Right forelimb (tissue), 1 donor: Measurements from ENCODE around the gene NHSL1.
A peak's percentile ranks its signal among the peaks of the same experiment; 100 is the strongest.

Experiments
- DNase-seq: peaks from one replicate; pipeline ENCODE4 v3.0.0-alpha.2; 2018

NHSL1 gene

GRCh38 chr6:138494312-138494711 is 5.0 kb downstream of the NHSL1 start:
- DNase-seq = no peak

- peak; percentile 62 for DNase-seq
Measured at GRCh38 chr6:138493413-138493812, 5.9 kb downstream of the NHSL1 start.

- DNase-seq = no peak
Measured at GRCh38 chr6:138492871-138493270, 6.4 kb downstream of the NHSL1 start.

GRCh38 chr6:138492113-138492512 is 7.2 kb downstream of the NHSL1 start:
- DNase-seq = no peak

- no peak for DNase-seq
Measured at GRCh38 chr6:138491017-138491416, 8.3 kb downstream of the NHSL1 start.

- DNase-seq = no peak
Measured at GRCh38 chr6:138489846-138490245, 9.4 kb downstream of the NHSL1 start.

GRCh38 chr6:138487102-138487604 is 12.1 kb downstream of the NHSL1 start:
- no peak for DNase-seq

- DNase-seq = no peak
Measured at GRCh38 chr6:138486249-138487101, 12.8 kb downstream of the NHSL1 start.

GRCh38 chr6:138485586-138486248 is 13.6 kb downstream of the NHSL1 start:
- no peak for DNase-seq

GRCh38 chr6:138485005-138485545 is 14.2 kb downstream of the NHSL1 start:
- no peak for DNase-seq

GRCh38 chr6:138484018-138484731 is 15.1 kb downstream of the NHSL1 start:
- DNase-seq = no peak

GRCh38 chr6:138482816-138483215 is 16.5 kb downstream of the NHSL1 start:
- no peak for DNase-seq

- DNase-seq = no peak
Measured at GRCh38 chr6:138480279-138480949, 18.9 kb downstream of the NHSL1 start.

GRCh38 chr6:138477913-138478539 is 21.3 kb downstream of the NHSL1 start:
- no peak for DNase-seq

GRCh38 chr6:138476116-138476515 is 23.2 kb downstream of the NHSL1 start:
- DNase-seq = no peak

- DNase-seq = no peak
Measured at GRCh38 chr6:138473144-138473543, 26.1 kb downstream of the NHSL1 start.

GRCh38 chr6:138468320-138469015 is 30.8 kb downstream of the NHSL1 start:
- no peak for DNase-seq

GRCh38 chr6:138467901-138468300 is 31.4 kb downstream of the NHSL1 start:
- DNase-seq = no peak

GRCh38 chr6:138465007-138465645 is 34.2 kb downstream of the NHSL1 start:
- no peak for DNase-seq

GRCh38 chr6:138464085-138464484 is 35.2 kb downstream of the NHSL1 start:
- no peak for DNase-seq

GRCh38 chr6:138461647-138462046 is 37.6 kb downstream of the NHSL1 start:
- DNase-seq = no peak
